Activated CD8-positive, alpha-beta T cell treated with anti-CD3 and anti-CD28 coated beads for 36 hours (primary cell): ENCODE measurements around the gene COLEC11. TPM values are rescaled to one million over a fixed set of nuclear protein-coding genes. Genes with fewer than 3 reads are reported as not detected.

ENCODE experiments used
- ATAC-seq: fragments of 200-7000 bp; cut with Tn5 transposase; one replicate; pipeline ENCODE4 v1.10.0; 2021; ENCODE audit warnings: mild to moderate bottlenecking, moderate library complexity
- CTCF ChIA-PET: fragments of 350-600 bp; sonication (Branson Sonifier 250); formaldehyde crosslinking; loops from one replicate; lab custom pipeline; 2021; ENCODE audit warnings: antibody characterized with exemption; lab: Charles Lee
- POLR2A ChIA-PET: fragments of 350-600 bp; sonication (Branson Sonifier 250); formaldehyde crosslinking; loops from one replicate; lab custom pipeline; 2021; ENCODE audit warnings: antibody characterized with exemption; lab: Charles Lee
- DNase-seq: peaks from one replicate; pipeline ENCODE4 v3.0.0-alpha.2; 2020
- H3K27ac Mint-ChIP-seq: one replicate; pipeline ENCODE4 v1.8.0; 2021; ENCODE audit warnings: mild to moderate bottlenecking, mixed read lengths
- H3K27me3 Mint-ChIP-seq: one replicate; pipeline ENCODE4 v1.8.0; 2021; ENCODE audit warnings: mixed read lengths
- H3K36me3 Mint-ChIP-seq: one replicate; pipeline ENCODE4 v1.8.0; 2021; ENCODE audit warnings: low read depth, mixed read lengths
- H3K4me1 Mint-ChIP-seq: one replicate; pipeline ENCODE4 v1.8.0; 2021; ENCODE audit warnings: low read depth, mixed read lengths
- H3K4me3 Mint-ChIP-seq: one replicate; pipeline ENCODE4 v1.8.0; 2021; ENCODE audit warnings: mild to moderate bottlenecking, moderate library complexity, mixed read lengths
- H3K9me3 Mint-ChIP-seq: one replicate; pipeline ENCODE4 v1.8.0; 2021; ENCODE audit warnings: mixed read lengths
- CTCF ChIP-seq: fragments of 200-600 bp; IDR thresholded peaks from one replicate; pipeline ENCODE4 v1.8.0; 2022; ENCODE audit warnings: antibody characterized with exemption, mild to moderate bottlenecking
- intact Hi-C: fragments of 100-400 bp; cut with micrococcal nuclease; formaldehyde crosslinking; loops from one replicate; pipeline ENCODE4 v1.10.0; 2022
- total RNA-seq, 2 experiments: library from RNA; stranded (reverse); gene quantifications; one replicate each; pipeline ENCODE4 v1.2.3, GENCODE V29; 2021

Gene COLEC11
- total RNA-seq, 2 experiments from 2014 or later: 0.49 TPM; not detected in 1

DNA sequence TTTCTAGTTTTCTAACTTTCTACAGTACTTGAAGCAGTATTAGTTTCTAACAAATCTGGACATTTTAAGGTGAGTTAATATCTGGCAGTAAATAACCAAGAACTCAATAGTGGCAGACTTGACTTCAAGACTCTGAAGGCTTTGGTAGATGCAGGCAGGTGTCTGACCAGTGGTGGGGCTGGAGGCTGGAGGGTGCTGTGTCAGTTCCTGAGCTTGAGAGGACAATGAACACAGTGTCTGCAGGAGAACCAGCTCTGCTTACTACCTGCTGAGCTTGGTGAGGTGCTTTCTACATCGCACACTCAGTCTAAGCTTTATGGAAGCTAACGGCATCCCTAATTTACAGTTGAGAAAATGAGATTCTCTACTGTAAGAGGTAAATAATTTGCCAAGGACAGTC lies 84.3 kb downstream of the COLEC11 start:
- Mint-ChIP-seq H3K4me1 (no peaks in the 10 kb centered on the region), H3K9me3 (no peaks in the 10 kb centered on the region), H3K27me3 (peaks cover 2% of the 10 kb centered on the region), H3K4me3 (no peak overlapping the region), H3K36me3 (no peaks in the 10 kb centered on the region), H3K27ac (no peak overlapping the region)
- ATAC-seq: no peak
- no peak for DNase-seq
- CTCF ChIA-PET: interaction anchor here (1.2 kb wide), 1 partner anchor 13 kb away, joined by 4 read pairs; no protein-coding TSS in a partner anchor
- POLR2A ChIA-PET: no interaction called here
- no peak for TF ChIP-seq CTCF
- intact Hi-C loops: no loop called here

DNA sequence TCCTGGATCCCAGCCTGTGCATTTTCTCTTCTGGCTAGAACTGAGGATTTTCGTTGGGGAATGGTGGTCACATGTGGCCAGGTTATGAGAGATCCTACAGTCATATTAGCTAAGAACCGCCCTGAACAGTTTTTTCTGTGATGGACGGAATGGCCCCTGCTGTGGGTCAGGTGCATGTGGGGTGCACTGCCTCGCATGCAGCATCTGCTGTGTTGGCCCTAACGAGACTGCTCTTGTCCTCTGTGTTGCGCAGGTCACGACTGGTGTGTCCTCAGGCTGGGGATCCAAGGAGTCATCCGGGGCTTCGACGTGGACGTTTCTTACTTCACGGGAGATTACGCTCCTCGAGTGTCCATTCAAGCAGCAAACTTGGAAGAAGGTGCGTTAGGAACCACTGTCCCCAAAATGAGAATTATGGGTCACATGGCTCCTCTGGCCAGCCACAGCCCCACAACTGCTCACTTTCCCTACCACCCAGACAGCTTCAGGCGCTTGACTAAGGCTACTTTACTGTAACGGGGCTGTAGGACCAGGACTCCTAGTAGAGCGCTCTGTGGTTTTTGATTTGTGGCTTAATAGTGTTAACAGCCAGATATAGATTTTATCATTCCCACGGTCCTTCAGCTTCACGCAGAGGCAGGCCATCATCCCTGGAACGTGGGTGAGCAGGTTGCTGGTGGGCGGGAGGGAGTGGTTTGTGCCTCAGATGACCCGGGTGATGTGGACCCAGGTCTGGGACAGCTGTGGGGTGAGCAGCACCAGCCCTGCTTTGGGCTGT lies 84.9 kb downstream of the COLEC11 start:
- H3K27me3 Mint-ChIP-seq: peaks cover 2% of the 10 kb centered on the region
- intact Hi-C loops: no loop called here
- H3K4me1 Mint-ChIP-seq: no peaks in the 10 kb centered on the region
- ATAC-seq (no peak), DNase-seq (no peak)
- TF ChIP-seq CTCF: no peak
- H3K36me3 Mint-ChIP-seq: no peaks in the 10 kb centered on the region
- H3K9me3 Mint-ChIP-seq: no peaks in the 10 kb centered on the region
- POLR2A ChIA-PET: no interaction called here
- CTCF ChIA-PET: interaction anchor here (1.2 kb wide), 1 partner anchor 12 kb away, joined by 4 read pairs; no protein-coding TSS in a partner anchor
- no peak overlapping the region for H3K27ac Mint-ChIP-seq
- H3K4me3 Mint-ChIP-seq: no peak overlapping the region

GRCh38 chr2:3680548-3681345 lies 85.8 kb downstream of the COLEC11 start:
- no peaks in the 10 kb centered on the region for H3K36me3 Mint-ChIP-seq
- DNase-seq (no peak), ATAC-seq (no peak)
- H3K4me1 Mint-ChIP-seq: no peaks in the 10 kb centered on the region
- H3K27me3 Mint-ChIP-seq: peaks cover 2% of the 10 kb centered on the region
- no peak for TF ChIP-seq CTCF
- intact Hi-C loops: no loop called here
- H3K4me3 Mint-ChIP-seq: no peak overlapping the region
- POLR2A ChIA-PET: no interaction called here
- CTCF ChIA-PET: no interaction called here
- no peak overlapping the region for H3K27ac Mint-ChIP-seq
- no peaks in the 10 kb centered on the region for H3K9me3 Mint-ChIP-seq

DNA sequence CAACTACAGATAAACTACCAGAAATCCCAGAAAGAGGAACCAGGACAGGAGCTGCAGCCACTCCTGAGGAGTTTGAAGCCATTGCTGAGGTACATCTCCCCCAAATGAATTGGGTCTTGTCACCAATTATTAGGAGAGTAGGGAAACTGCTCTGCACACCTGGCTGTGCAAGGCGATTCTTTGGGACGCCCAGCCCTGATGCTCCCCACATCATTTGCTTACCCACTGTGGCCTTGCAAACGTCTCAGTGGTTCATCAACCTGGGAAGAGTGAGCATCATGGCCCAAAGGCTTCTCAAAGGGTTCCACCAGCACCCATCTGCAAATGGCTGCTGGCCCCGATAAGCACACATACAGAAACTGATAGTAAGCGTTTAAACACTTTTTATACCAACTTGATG lies 86.7 kb downstream of the COLEC11 start:
- Mint-ChIP-seq H3K27ac (no peak overlapping the region), H3K9me3 (no peaks in the 10 kb centered on the region), H3K4me1 (no peaks in the 10 kb centered on the region), H3K36me3 (no peaks in the 10 kb centered on the region), H3K27me3 (peaks cover 2% of the 10 kb centered on the region), H3K4me3 (no peak overlapping the region)
- ChIA-PET CTCF (no interaction called here), POLR2A (no interaction called here)
- intact Hi-C loops: no loop called here
- no peak for ATAC-seq
- no peak for TF ChIP-seq CTCF
- no peak for DNase-seq

- Mint-ChIP-seq H3K9me3 (no peaks in the 10 kb centered on the region), H3K27me3 (peaks cover 2% of the 10 kb centered on the region), H3K4me3 (no peak overlapping the region), H3K36me3 (no peaks in the 10 kb centered on the region), H3K27ac (no peak overlapping the region), H3K4me1 (no peaks in the 10 kb centered on the region)
- POLR2A ChIA-PET: no interaction called here
- ATAC-seq (no peak), DNase-seq (no peak)
- CTCF ChIA-PET: no interaction called here
- TF ChIP-seq CTCF: no peak
- intact Hi-C loops: no loop called here
Observed at GRCh38 chr2:3682811-3683210, 87.9 kb downstream of the COLEC11 start.
